Measurements from ENCODE around the gene GGA3. TPM values are rescaled to one million over a fixed set of nuclear protein-coding genes. Genes with fewer than 3 reads are reported as not detected.
"Not testable (repeated sequence)": the region's sequence is repeated elsewhere in the genome, so short reads cannot be mapped to it uniquely, and the experiment has no call there.

GGA3 gene
- total RNA-seq, 1 donor from 2014 or later: 116 TPM

GRCh38 chr17:75287221-75287620, 25.8 kb upstream of the GGA3 start:
- H3K27ac Mint-ChIP-seq: no peak overlapping the region

GRCh38 chr17:75285123-75285522, 23.7 kb upstream of the GGA3 start:
- intact Hi-C loops (cut with micrococcal nuclease): no loop called here
- TF ChIP-seq CTCF (IDR thresholded peaks at IDR 0.05): no peak
- no peaks in the 10 kb centered on the region for H3K9me3 Mint-ChIP-seq
- ChIA-PET POLR2A (interaction anchor here (0.6 to 4.3 kb wide), 3 partner anchors 13 to 67 kb away, joined by 3 to 30 read pairs (median 4); partner anchors contain the start of genes GGA3, MIF4GD and MRPS7), CTCF (interaction anchor here (0.7 to 1.0 kb wide), 2 partner anchors 117 to 171 kb away, joined by 3 read pairs; no protein-coding TSS in a partner anchor)
- no peak overlapping the region for H3K27ac Mint-ChIP-seq
- no peaks in the 10 kb centered on the region for H3K27me3 Mint-ChIP-seq
- ATAC-seq (ENCODE audit: low read depth) (no peak), DNase-seq (no peak)
- no peak overlapping the region for H3K4me3 Mint-ChIP-seq
- peaks cover 21% of the 10 kb centered on the region for H3K4me1 Mint-ChIP-seq
- peaks cover 61% of the 10 kb centered on the region for H3K36me3 Mint-ChIP-seq (ENCODE audit: low read depth)

More at GRCh38 chr17:75287221-75287620, 25.8 kb upstream of the GGA3 start:
- TF ChIP-seq CTCF (IDR thresholded peaks at IDR 0.05): no peak
- peaks cover 49% of the 10 kb centered on the region for H3K36me3 Mint-ChIP-seq (ENCODE audit: low read depth)
- ChIA-PET CTCF (interaction anchor here (1.0 kb wide), 1 partner anchor 16 kb away, joined by 5 read pairs; the partner anchor contains the start of gene MIF4GD), POLR2A (interaction anchor here (4.3 kb wide), 1 partner anchor 15 kb away, joined by 30 read pairs; the partner anchor contains the start of gene MIF4GD)
- DNase-seq (no peak), ATAC-seq (ENCODE audit: low read depth) (no peak)
- H3K27me3 Mint-ChIP-seq: no peaks in the 10 kb centered on the region
- no peaks in the 10 kb centered on the region for H3K9me3 Mint-ChIP-seq
- peaks cover 37% of the 10 kb centered on the region for H3K4me1 Mint-ChIP-seq
- peak overlapping the region; percentile 35 for H3K4me3 Mint-ChIP-seq
- intact Hi-C loops (cut with micrococcal nuclease): no loop called here

GRCh38 chr17:75280189-75280588, 18.8 kb upstream of the GGA3 start:
- H3K4me1 Mint-ChIP-seq; CTCF ChIA-PET; H3K27ac Mint-ChIP-seq; ATAC-seq (ENCODE audit: low read depth); intact Hi-C loops (cut with micrococcal nuclease); H3K4me3 Mint-ChIP-seq; DNase-seq; H3K9me3 Mint-ChIP-seq; H3K27me3 Mint-ChIP-seq: not testable (repeated sequence)
- POLR2A ChIA-PET: interaction anchor here (0.7 to 1.6 kb wide), 4 partner anchors 9 to 1109 kb away, joined by 3 to 8 read pairs (median 4); partner anchors contain the start of genes MIF4GD and SLC25A19
- peaks cover 59% of the 10 kb centered on the region for H3K36me3 Mint-ChIP-seq (ENCODE audit: low read depth)

- DNase-seq (no peak), ATAC-seq (ENCODE audit: low read depth) (no peak)
- Mint-ChIP-seq H3K27ac (no peak overlapping the region), H3K4me1 (peaks cover 1% of the 10 kb centered on the region), H3K9me3 (no peaks in the 10 kb centered on the region), H3K27me3 (no peaks in the 10 kb centered on the region), H3K4me3 (no peak overlapping the region), H3K36me3 (ENCODE audit: low read depth) (peaks cover 64% of the 10 kb centered on the region)
- TF ChIP-seq CTCF (IDR thresholded peaks at IDR 0.05): no peak
- CTCF ChIA-PET: no interaction called here
- POLR2A ChIA-PET: interaction anchor here (0.5 to 1.2 kb wide), 6 partner anchors 11 to 1068 kb away, joined by 3 to 9 read pairs (median 5); partner anchors contain the start of genes MRPS7 and SLC25A19
- intact Hi-C loops (cut with micrococcal nuclease): no loop called here
Observed at GRCh38 chr17:75277664-75278071, 16.3 kb upstream of the GGA3 start.

GRCh38 chr17:75273977-75274708, 12.7 kb upstream of the GGA3 start:
- ChIA-PET POLR2A (interaction anchor here (0.6 to 7.4 kb wide), 6 partner anchors 11 to 133 kb away, joined by 3 to 110 read pairs (median 18); partner anchors contain the start of genes GGA3, GRB2, MRPS7 and SLC25A19), CTCF (interaction anchor here (0.8 to 1.3 kb wide), 2 partner anchors 15 to 49 kb away, joined by 4 read pairs; partner anchors contain the start of gene SLC25A19)
- intact Hi-C loops (cut with micrococcal nuclease): loop anchor here (5.0 kb wide), 2 partner anchors 37 to 243 kb away; partner anchors contain the start of genes CASKIN2 and TSEN54
- no peak overlapping the region for H3K4me3 Mint-ChIP-seq
- H3K27me3 Mint-ChIP-seq: no peaks in the 10 kb centered on the region
- H3K36me3 Mint-ChIP-seq (ENCODE audit: low read depth): peaks cover 48% of the 10 kb centered on the region
- peaks cover 17% of the 10 kb centered on the region for H3K4me1 Mint-ChIP-seq
- no peak overlapping the region for H3K27ac Mint-ChIP-seq
- DNase-seq (no peak), ATAC-seq (ENCODE audit: low read depth) (no peak)
- TF ChIP-seq CTCF (IDR thresholded peaks at IDR 0.05): no peak
- no peaks in the 10 kb centered on the region for H3K9me3 Mint-ChIP-seq

All from activated B cell treated with CpG ODN at 0.5 μM for 24 hours (primary cell).